ENCODE measurements around the gene SH3D21. TPM values are rescaled to one million over a fixed set of nuclear protein-coding genes. Genes with fewer than 3 reads are reported as not detected.

SH3D21 gene
- polyA plus RNA-seq, 3 donors, result 0.56 TPM; not detected in 2

- Histone ChIP-seq H3K4me1 (ENCODE audit: control insufficient read depth in 1 of 2, insufficient read depth in 2 of 2, low read length in 2 of 2) (peaks cover 4 to 10% of the 10 kb centered on the region in 2 donors), H3K9me3 (replicated peaks in 1 of 2; ENCODE audit: control insufficient read depth in 1 of 2, insufficient read depth in 1 of 2, low read length in 2 of 2) (no peaks in the 10 kb centered on the region), H4K20me1 (ENCODE audit: insufficient read depth, low read length) (no peaks in the 10 kb centered on the region), H3K27ac (ENCODE audit: low read depth in 1 of 2, low read length in 2 of 2) (no peak overlapping the region), H3K27me3 (ENCODE audit: control insufficient read depth in 2 of 2, insufficient read depth in 2 of 2, low read length in 2 of 2) (no peaks in the 10 kb centered on the region), H3K36me3 (replicated peaks in 1 of 2; ENCODE audit: control insufficient read depth in 1 of 2, insufficient read depth in 2 of 2, low read length in 2 of 2) (no peaks in the 10 kb centered on the region), H3K9ac (ENCODE audit: insufficient read depth, low read length, poor library complexity, severe bottlenecking) (no peak overlapping the region), H2AFZ (ENCODE audit: insufficient read depth, low read depth, low read length, poor library complexity, severe bottlenecking) (no peak overlapping the region), H3K4me3 (replicated peaks in 1 of 3; ENCODE audit: low read depth in 2 of 3, low read length in 3 of 3) (no peak overlapping the region), H3K4me2 (replicated peaks; ENCODE audit: extremely low read depth, low read length, poor library complexity, severe bottlenecking) (no peak overlapping the region), H3K79me2 (ENCODE audit: insufficient read depth, low read length) (no peaks in the 10 kb centered on the region)
- Mint-ChIP-seq H3K27ac (no peak overlapping the region), H3K27me3 (ENCODE audit: low read depth in 3 of 3) (peaks cover 9 to 15% (median 11%) of the 10 kb centered on the region in 3 donors), H3K4me1 (peaks cover 9% of the 10 kb centered on the region), H3K9me3 (peaks cover 0 to 2% (median 0%) of the 10 kb centered on the region in 7 donors), H3K4me3 (no peak overlapping the region), H3K36me3 (no peaks in the 10 kb centered on the region)
- intact Hi-C loops (cut with micrococcal nuclease), result no loop called here
- TF ChIP-seq, protein P1, sequence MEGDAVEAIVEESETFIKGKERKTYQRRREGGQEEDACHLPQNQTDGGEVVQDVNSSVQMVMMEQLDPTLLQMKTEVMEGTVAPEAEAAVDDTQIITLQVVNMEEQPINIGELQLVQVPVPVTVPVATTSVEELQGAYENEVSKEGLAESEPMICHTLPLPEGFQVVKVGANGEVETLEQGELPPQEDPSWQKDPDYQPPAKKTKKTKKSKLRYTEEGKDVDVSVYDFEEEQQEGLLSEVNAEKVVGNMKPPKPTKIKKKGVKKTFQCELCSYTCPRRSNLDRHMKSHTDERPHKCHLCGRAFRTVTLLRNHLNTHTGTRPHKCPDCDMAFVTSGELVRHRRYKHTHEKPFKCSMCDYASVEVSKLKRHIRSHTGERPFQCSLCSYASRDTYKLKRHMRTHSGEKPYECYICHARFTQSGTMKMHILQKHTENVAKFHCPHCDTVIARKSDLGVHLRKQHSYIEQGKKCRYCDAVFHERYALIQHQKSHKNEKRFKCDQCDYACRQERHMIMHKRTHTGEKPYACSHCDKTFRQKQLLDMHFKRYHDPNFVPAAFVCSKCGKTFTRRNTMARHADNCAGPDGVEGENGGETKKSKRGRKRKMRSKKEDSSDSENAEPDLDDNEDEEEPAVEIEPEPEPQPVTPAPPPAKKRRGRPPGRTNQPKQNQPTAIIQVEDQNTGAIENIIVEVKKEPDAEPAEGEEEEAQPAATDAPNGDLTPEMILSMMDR (IDR thresholded peaks at IDR 0.05), result no peak
- DNase-seq, result no peak
- WGBS (ENCODE audit: insufficient coverage), result 98% methylated on average over 9 of the region's 9 CpGs
Measured at GRCh38 chr1:36329817-36330216, 23.6 kb downstream of the SH3D21 start.

DNA sequence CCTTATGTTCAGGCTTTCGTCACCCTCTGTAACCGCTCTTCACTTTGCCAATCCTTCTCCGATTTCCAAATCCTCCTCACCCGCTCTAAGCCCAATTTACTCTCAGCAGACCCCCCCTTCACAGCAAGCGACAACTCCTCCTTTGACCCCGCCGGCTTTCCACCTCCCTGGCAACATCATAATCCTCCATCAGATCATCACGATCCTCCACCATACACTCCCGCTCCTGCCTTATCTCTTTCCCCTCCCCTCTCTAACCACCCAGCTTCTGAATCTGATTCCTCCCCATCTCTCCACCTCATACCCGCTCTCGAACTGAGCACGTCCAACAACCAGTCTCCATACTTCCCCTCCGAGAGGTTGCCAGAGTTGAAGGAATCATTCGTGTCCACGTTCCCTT, 24.8 kb downstream of the SH3D21 start:
- H3K4me1 ChIP-seq (ENCODE audit: control insufficient read depth in 1 of 2, insufficient read depth in 2 of 2, low read length in 2 of 2), result peaks cover 4 to 10% of the 10 kb centered on the region in 2 donors
- intact Hi-C loops (cut with micrococcal nuclease), result no loop called here
- TF ChIP-seq, protein P1 (IDR thresholded peaks at IDR 0.05), result no peak
- H3K4me2 ChIP-seq (replicated peaks; ENCODE audit: extremely low read depth, low read length, poor library complexity, severe bottlenecking), result no peak overlapping the region
- H3K36me3 ChIP-seq (replicated peaks in 1 of 2; ENCODE audit: control insufficient read depth in 1 of 2, insufficient read depth in 2 of 2, low read length in 2 of 2), result no peaks in the 10 kb centered on the region
- H3K4me3 ChIP-seq (replicated peaks in 1 of 3; ENCODE audit: low read depth in 2 of 3, low read length in 3 of 3), result no peak overlapping the region
- H3K9me3 ChIP-seq (replicated peaks in 1 of 2; ENCODE audit: control insufficient read depth in 1 of 2, insufficient read depth in 1 of 2, low read length in 2 of 2), result no peaks in the 10 kb centered on the region
- no peaks in the 10 kb centered on the region for H3K27me3 ChIP-seq (ENCODE audit: control insufficient read depth in 2 of 2, insufficient read depth in 2 of 2, low read length in 2 of 2)
- H3K9ac ChIP-seq (ENCODE audit: insufficient read depth, low read length, poor library complexity, severe bottlenecking), result no peak overlapping the region
- Mint-ChIP-seq H3K9me3 (peaks cover 0 to under 1% (median 0%) of the 10 kb centered on the region in 7 donors), H3K36me3 (no peaks in the 10 kb centered on the region), H3K27ac (peak overlapping the region in 1 of 7 donors; percentile 54), H3K4me1 (peaks cover 9% of the 10 kb centered on the region), H3K27me3 (ENCODE audit: low read depth in 3 of 3) (peaks cover 9 to 11% (median 10%) of the 10 kb centered on the region in 3 donors), H3K4me3 (no peak overlapping the region)
- DNase-seq, result no peak
- H3K27ac ChIP-seq (ENCODE audit: low read depth in 1 of 2, low read length in 2 of 2), result no peak overlapping the region
- H3K79me2 ChIP-seq (ENCODE audit: insufficient read depth, low read length), result no peaks in the 10 kb centered on the region
- no peak overlapping the region for H2AFZ ChIP-seq (ENCODE audit: insufficient read depth, low read depth, low read length, poor library complexity, severe bottlenecking)
- no peaks in the 10 kb centered on the region for H4K20me1 ChIP-seq (ENCODE audit: insufficient read depth, low read length)
- 94% methylated on average over 15 of the region's 15 CpGs for WGBS (ENCODE audit: insufficient coverage)

Measured in CD14-positive monocyte (primary cell).